Adrenal gland (tissue), 12 donors: ENCODE results near the gene NPAS3. TPM values are rescaled to one million over a fixed set of nuclear protein-coding genes. Genes with fewer than 3 reads are reported as not detected.

Experiments used
- DNase-seq, 7 donors: peaks; one replicate each; pipeline ENCODE4 v3.0.0-alpha.2; 2019 to 2020
- H3K27ac ChIP-seq, 5 donors: fragments of 200-600 bp; sonication (generic) in 4 of 5; 1 replicate in 3 of 5; 2 replicates in 2 of 5; pipeline versions ENCODE4 v1.5.1 to v1.8.0; 2016 to 2020; ENCODE audit warnings: mild to moderate bottlenecking in 1 of 5
- H3K27me3 ChIP-seq: fragments of 200-600 bp; 2 replicates; pipeline ENCODE4 v1.8.0; 2021
- H3K36me3 ChIP-seq, 2 donors: fragments of 200-600 bp; replicated peaks in 1 of 2; 1 replicate in 1 of 2; 2 replicates in 1 of 2; pipeline versions ENCODE4 v1.5.1 to v1.8.0; 2018 to 2022
- H3K4me1 ChIP-seq, 2 donors: fragments of 200-600 bp; replicated peaks in 1 of 2; 1 replicate in 1 of 2; 2 replicates in 1 of 2; pipeline versions ENCODE4 v1.5.1 to v1.8.0; 2018 to 2021
- H3K4me3 ChIP-seq, 4 donors: fragments of 200-600 bp; sonication (generic) in 3 of 4; one replicate each; pipeline ENCODE4 v1.5.1; 2016 to 2018
- H3K9me3 ChIP-seq, 3 donors: fragments of 200-600 bp; sonication (generic) in 1 of 3; replicated peaks in 1 of 3; 1 replicate in 2 of 3; 2 replicates in 1 of 3; pipeline versions ENCODE4 v1.5.1 to v1.8.0; 2016 to 2021
- POLR2A ChIP-seq, 2 donors: fragments of 450-650 bp; IDR thresholded peaks; one replicate each; pipeline ENCODE4 v1.6.1; 2017; ENCODE audit warnings: antibody characterized with exemption in 2 of 2, mild to moderate bottlenecking in 2 of 2, moderate library complexity in 1 of 2
- WGBS, 4 donors: extraction: QIAGEN DNeasy Blood & Tissue Kit in 2 of 4; methylation state at CpG; one replicate each; pipeline versions ENCODE4 v1.1.5 to v1.1.7; 2013 to 2017; 5-methylcytosine and 5-hydroxymethylcytosine counted together
- intact Hi-C, 2 donors: fragments of 100-400 bp; cut with DNase I; formaldehyde crosslinking; loops; one replicate each; pipeline versions ENCODE4 v1.14.1 to v1.15.0; 2022 to 2023
- polyA plus RNA-seq, 3 donors: library from polyadenylated mRNA; stranded (reverse); fragments of 200-250 nt in 2 of 3; fragments of 350-450 nt in 1 of 3; fragmentation: Illumina TruSeq in 1 of 3; extraction: RNeasy Lipid Tissue Mini Kit (QIAGEN cat#74804) in 1 of 3; gene quantifications; one replicate each; pipeline ENCODE4 v1.2.3, GENCODE V29; 2013 to 2014
- total RNA-seq, 9 donors: library from RNA; depleted of rRNA in 4 of 9; stranded (reverse); fragments of >200 nt in 4 of 9; fragments of 120-200 nt in 1 of 9; fragmentation: NEBNext Ultra II Directional in 1 of 9; extraction: Animal tissue kit (Norgen Biotek cat#: 25700) in 1 of 9; gene quantifications; one replicate each; pipeline versions ENCODE4 v1.1.0 to v1.2.4, GENCODE V29; 2013 to 2023
- TF ChIP-seq, protein P1 (sequence below), 6 experiments: fragments of 450-650 bp in 4 of 6; fragments of 200-600 bp in 2 of 6; sonication (generic) in 1 of 6; IDR thresholded peaks; 1 replicate in 5 of 6; 2 replicates in 1 of 6; pipeline versions ENCODE4 v1.5.1 to v1.8.0; 2016 to 2021; ENCODE audit warnings: antibody characterized with exemption in 6 of 6, mild to moderate bottlenecking in 2 of 6, moderate library complexity in 1 of 6
- donor health status: healthy with polysubstance abuse.
- donor health status: Bipolar disorder and iron deficiency.
- donor health status: DM: yes; HTN: yes; CAD: no.
- donor health status: DM: no; HTN: no; CAD: no.
- donor health status: DM: no; HTN: no; CAD: no.
- donor health status: DM: yes; HTN: yes; CAD: no.

The NPAS3 gene
- total and polyA plus RNA-seq, 12 donors = 0.36 to 7.5 (median 1.5) TPM

- Histone ChIP-seq H3K4me1 (no peaks in the 10 kb centered on the region), H3K4me3 (no peak overlapping the region), H3K36me3 (no peaks in the 10 kb centered on the region), H3K9me3 (no peaks in the 10 kb centered on the region), H3K27ac (no peak overlapping the region), H3K27me3 (peaks cover 13% of the 10 kb centered on the region)
- DNase-seq = no peak
- WGBS, 4 donors = 80 to 87% (median 84%) methylated on average over 8 of the region's 8 CpGs
- intact Hi-C loops = loop anchor here (10.0 kb wide), 3 partner anchors 249 to 459 kb away; no protein-coding TSS in a partner anchor
- TF ChIP-seq, protein P1, sequence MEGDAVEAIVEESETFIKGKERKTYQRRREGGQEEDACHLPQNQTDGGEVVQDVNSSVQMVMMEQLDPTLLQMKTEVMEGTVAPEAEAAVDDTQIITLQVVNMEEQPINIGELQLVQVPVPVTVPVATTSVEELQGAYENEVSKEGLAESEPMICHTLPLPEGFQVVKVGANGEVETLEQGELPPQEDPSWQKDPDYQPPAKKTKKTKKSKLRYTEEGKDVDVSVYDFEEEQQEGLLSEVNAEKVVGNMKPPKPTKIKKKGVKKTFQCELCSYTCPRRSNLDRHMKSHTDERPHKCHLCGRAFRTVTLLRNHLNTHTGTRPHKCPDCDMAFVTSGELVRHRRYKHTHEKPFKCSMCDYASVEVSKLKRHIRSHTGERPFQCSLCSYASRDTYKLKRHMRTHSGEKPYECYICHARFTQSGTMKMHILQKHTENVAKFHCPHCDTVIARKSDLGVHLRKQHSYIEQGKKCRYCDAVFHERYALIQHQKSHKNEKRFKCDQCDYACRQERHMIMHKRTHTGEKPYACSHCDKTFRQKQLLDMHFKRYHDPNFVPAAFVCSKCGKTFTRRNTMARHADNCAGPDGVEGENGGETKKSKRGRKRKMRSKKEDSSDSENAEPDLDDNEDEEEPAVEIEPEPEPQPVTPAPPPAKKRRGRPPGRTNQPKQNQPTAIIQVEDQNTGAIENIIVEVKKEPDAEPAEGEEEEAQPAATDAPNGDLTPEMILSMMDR (IDR thresholded peaks at IDR 0.05) = no peak
- no peak for TF ChIP-seq POLR2A (IDR thresholded peaks at IDR 0.05)
These were observed 907.6 kb downstream of the NPAS3 start for GRCh38 chr14:33846100-33846824.

- Histone ChIP-seq H3K27me3 (peaks cover 13% of the 10 kb centered on the region), H3K4me1 (no peaks in the 10 kb centered on the region), H3K4me3 (no peak overlapping the region), H3K9me3 (no peaks in the 10 kb centered on the region), H3K27ac (no peak overlapping the region), H3K36me3 (no peaks in the 10 kb centered on the region)
- 83 to 94% (median 89%) methylated on average over 1 of the region's 1 CpG for WGBS, 4 donors
- intact Hi-C loops = loop anchor here (10.0 kb wide), 3 partner anchors 248 to 458 kb away; no protein-coding TSS in a partner anchor
- no peak for TF ChIP-seq POLR2A (IDR thresholded peaks at IDR 0.05)
- TF ChIP-seq, protein P1 (IDR thresholded peaks at IDR 0.05) = no peak
- DNase-seq = no peak
These were observed 908.4 kb downstream of the NPAS3 start for GRCh38 chr14:33847066-33847465.

- no peaks in the 10 kb centered on the region for H3K36me3 ChIP-seq
- H3K4me3 ChIP-seq = no peak overlapping the region
- 86 to 96% (median 87%) methylated on average over 5 of the region's 5 CpGs for WGBS, 4 donors
- peaks cover 13% of the 10 kb centered on the region for H3K27me3 ChIP-seq
- no peaks in the 10 kb centered on the region for H3K4me1 ChIP-seq
- no peaks in the 10 kb centered on the region for H3K9me3 ChIP-seq
- intact Hi-C loops = loop anchor here (10.0 kb wide), 3 partner anchors 247 to 457 kb away; no protein-coding TSS in a partner anchor
- no peak for TF ChIP-seq POLR2A (IDR thresholded peaks at IDR 0.05)
- H3K27ac ChIP-seq = no peak overlapping the region
- no peak for DNase-seq
These were observed 909.3 kb downstream of the NPAS3 start for GRCh38 chr14:33848009-33848408.

GRCh38 chr14:33848706-33849454, 910.2 kb downstream of the NPAS3 start:
- TF ChIP-seq, protein P1 (IDR thresholded peaks at IDR 0.05) = peak in 5 of 6 experiments; percentile 20 to 55 (median 47)
- no peak for TF ChIP-seq POLR2A (IDR thresholded peaks at IDR 0.05)
- DNase-seq = peak; percentile 36 to 69 (median 53)

More at GRCh38 chr14:33848706-33849454, 910.2 kb downstream of the NPAS3 start:
- no peaks in the 10 kb centered on the region for H3K9me3 ChIP-seq
- H3K27ac ChIP-seq = no peak overlapping the region
- intact Hi-C loops = loop anchor here (10.0 kb wide), 3 partner anchors 246 to 456 kb away; no protein-coding TSS in a partner anchor
- no peaks in the 10 kb centered on the region for H3K4me1 ChIP-seq
- no peak overlapping the region for H3K4me3 ChIP-seq
- no peaks in the 10 kb centered on the region for H3K36me3 ChIP-seq
- H3K27me3 ChIP-seq = peaks cover 13% of the 10 kb centered on the region
- 60 to 77% (median 69%) methylated on average over 8 of the region's 8 CpGs for WGBS, 4 donors
